SK-N-MC (cell line): ENCODE data around the gene CDS2.

Experiments used
- EZH2 ChIP-seq: fragments of 200-600 bp; sonication (generic); IDR thresholded peaks from one replicate; pipeline ENCODE4 v1.6.1; 2017; ENCODE audit warnings: antibody characterized with exemption
- FOXP2 ChIP-seq: optimal IDR thresholded peaks from 2 replicates; pipeline ENCODE3; 2011; ENCODE audit warnings: mild to moderate bottlenecking, moderate library complexity; ENCODE audit not compliant: insufficient read depth; ENCODE audit errors: extremely low read length, control extremely low read depth
- POLR2AphosphoS5 ChIP-seq: IDR thresholded peaks from 2 replicates; pipeline ENCODE4 v1.6.1; 2012; ENCODE audit warnings: mild to moderate bottlenecking, low read depth, low read length, borderline replicate concordance

DNA sequence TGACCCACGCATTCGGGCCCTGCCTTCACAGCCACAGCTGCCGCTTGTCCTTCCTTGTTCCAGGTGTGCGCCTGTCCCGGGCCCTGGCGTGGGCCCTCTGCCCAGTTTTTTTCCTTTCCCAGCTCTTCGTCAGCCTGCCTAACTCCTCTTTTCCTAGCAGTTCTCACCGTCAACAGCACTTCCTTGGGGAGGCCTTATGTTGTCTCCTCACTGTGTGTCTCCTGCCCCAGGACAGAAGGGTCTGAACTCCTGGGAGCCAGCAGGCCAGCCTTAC is 71.8 kb downstream of the CDS2 start:
- TF ChIP-seq POLR2AphosphoS5 (no peak), EZH2 (no peak), FOXP2 (no peak)
